ENCODE data around the gene ATP5F1E. TPM values are rescaled to one million over a fixed set of nuclear protein-coding genes. Genes with fewer than 3 reads are reported as not detected.

The ATP5F1E gene
- total RNA-seq, 1 donor from 2014 or later = 53.5 TPM

GRCh38 chr20:59023616-59024015 is 8.5 kb downstream of the ATP5F1E start:
- H3K36me3 Mint-ChIP-seq (ENCODE audit: unreplicated experiment) = no peaks in the 10 kb centered on the region
- no peaks in the 10 kb centered on the region for H3K9me3 Mint-ChIP-seq (ENCODE audit: unreplicated experiment)
- DNase-seq = no peak
- H3K4me1 Mint-ChIP-seq (ENCODE audit: low read depth, unreplicated experiment) = peaks cover 4% of the 10 kb centered on the region
- no peaks in the 10 kb centered on the region for H3K27me3 Mint-ChIP-seq (ENCODE audit: unreplicated experiment)
- H3K4me3 Mint-ChIP-seq (ENCODE audit: unreplicated experiment) = no peak overlapping the region
- no peak overlapping the region for H3K27ac Mint-ChIP-seq (ENCODE audit: unreplicated experiment)
- no peak for TF ChIP-seq CTCF (IDR thresholded peaks at IDR 0.05; ENCODE audit: partially characterized antibody, unreplicated experiment)

GRCh38 chr20:59022754-59023153 is 9.4 kb downstream of the ATP5F1E start:
- Mint-ChIP-seq H3K4me1 (ENCODE audit: low read depth, unreplicated experiment) (peaks cover 4% of the 10 kb centered on the region), H3K27ac (ENCODE audit: unreplicated experiment) (no peak overlapping the region), H3K4me3 (ENCODE audit: unreplicated experiment) (no peak overlapping the region), H3K27me3 (ENCODE audit: unreplicated experiment) (no peaks in the 10 kb centered on the region), H3K36me3 (ENCODE audit: unreplicated experiment) (no peaks in the 10 kb centered on the region), H3K9me3 (ENCODE audit: unreplicated experiment) (no peaks in the 10 kb centered on the region)
- TF ChIP-seq CTCF (IDR thresholded peaks at IDR 0.05; ENCODE audit: partially characterized antibody, unreplicated experiment) = no peak
- no peak for DNase-seq

GRCh38 chr20:59020938-59021551 is 11.1 kb downstream of the ATP5F1E start:
- Mint-ChIP-seq H3K36me3 (ENCODE audit: unreplicated experiment) (no peaks in the 10 kb centered on the region), H3K4me1 (ENCODE audit: low read depth, unreplicated experiment) (peaks cover 7% of the 10 kb centered on the region), H3K4me3 (ENCODE audit: unreplicated experiment) (no peak overlapping the region), H3K27me3 (ENCODE audit: unreplicated experiment) (no peaks in the 10 kb centered on the region), H3K27ac (ENCODE audit: unreplicated experiment) (no peak overlapping the region), H3K9me3 (ENCODE audit: unreplicated experiment) (no peaks in the 10 kb centered on the region)
- DNase-seq = no peak
- no peak for TF ChIP-seq CTCF (IDR thresholded peaks at IDR 0.05; ENCODE audit: partially characterized antibody, unreplicated experiment)

GRCh38 chr20:59019217-59019616 is 12.9 kb downstream of the ATP5F1E start, which contains the start of gene TUBB1:
Gene TUBB1 (plus strand): TSS chr20:59019429. CDS start chr20:59019523, 94 bp downstream.
- no peaks in the 10 kb centered on the region for H3K27me3 Mint-ChIP-seq (ENCODE audit: unreplicated experiment)
- DNase-seq = peak; percentile 8
- no peak within 1 kb of the TSS for H3K27ac Mint-ChIP-seq (ENCODE audit: unreplicated experiment)
- no peak within 1 kb of the TSS for H3K4me3 Mint-ChIP-seq (ENCODE audit: unreplicated experiment)
- peaks cover 8% of the 10 kb centered on the region for H3K4me1 Mint-ChIP-seq (ENCODE audit: low read depth, unreplicated experiment)
- H3K36me3 Mint-ChIP-seq (ENCODE audit: unreplicated experiment) = no peaks in the 10 kb centered on the region
- no peak for TF ChIP-seq CTCF (IDR thresholded peaks at IDR 0.05; ENCODE audit: partially characterized antibody, unreplicated experiment)
- no peaks in the 10 kb centered on the region for H3K9me3 Mint-ChIP-seq (ENCODE audit: unreplicated experiment)

GRCh38 chr20:59018817-59019216 is 13.3 kb downstream of the ATP5F1E start:
- no peak for TF ChIP-seq CTCF (IDR thresholded peaks at IDR 0.05; ENCODE audit: partially characterized antibody, unreplicated experiment)
- H3K27ac Mint-ChIP-seq (ENCODE audit: unreplicated experiment) = no peak overlapping the region
- no peak overlapping the region for H3K4me3 Mint-ChIP-seq (ENCODE audit: unreplicated experiment)
- peaks cover 8% of the 10 kb centered on the region for H3K4me1 Mint-ChIP-seq (ENCODE audit: low read depth, unreplicated experiment)
- H3K9me3 Mint-ChIP-seq (ENCODE audit: unreplicated experiment) = no peaks in the 10 kb centered on the region
- H3K36me3 Mint-ChIP-seq (ENCODE audit: unreplicated experiment) = no peaks in the 10 kb centered on the region
- peak; percentile 6 for DNase-seq
- H3K27me3 Mint-ChIP-seq (ENCODE audit: unreplicated experiment) = no peaks in the 10 kb centered on the region
